ENCODE results near the gene GPR31. TPM values are rescaled to one million over a fixed set of nuclear protein-coding genes. Genes with fewer than 3 reads are reported as not detected.

Gene GPR31
- total RNA-seq, 1 experiment from 2014 or later, result not detected

DNA sequence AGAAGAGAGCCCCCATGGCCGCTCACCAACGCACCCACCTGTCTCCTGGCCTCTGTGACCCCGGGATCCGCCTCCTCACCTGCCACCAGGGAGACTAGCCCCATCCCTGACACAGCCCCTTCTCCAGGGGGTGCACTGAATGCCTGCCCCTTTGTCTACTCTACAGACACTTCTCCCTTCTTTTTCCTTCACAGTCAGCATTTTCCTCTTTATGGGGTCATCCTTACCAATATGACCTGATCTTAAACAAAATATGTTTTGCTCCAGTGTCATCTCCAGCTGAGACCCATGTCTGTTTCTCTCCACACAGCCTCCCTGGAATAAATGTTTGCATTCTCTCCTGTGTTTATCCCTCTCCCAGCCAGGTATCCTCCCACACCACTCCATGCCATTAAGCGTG, 49.5 kb downstream of the GPR31 start:
- TF ChIP-seq, protein P1, sequence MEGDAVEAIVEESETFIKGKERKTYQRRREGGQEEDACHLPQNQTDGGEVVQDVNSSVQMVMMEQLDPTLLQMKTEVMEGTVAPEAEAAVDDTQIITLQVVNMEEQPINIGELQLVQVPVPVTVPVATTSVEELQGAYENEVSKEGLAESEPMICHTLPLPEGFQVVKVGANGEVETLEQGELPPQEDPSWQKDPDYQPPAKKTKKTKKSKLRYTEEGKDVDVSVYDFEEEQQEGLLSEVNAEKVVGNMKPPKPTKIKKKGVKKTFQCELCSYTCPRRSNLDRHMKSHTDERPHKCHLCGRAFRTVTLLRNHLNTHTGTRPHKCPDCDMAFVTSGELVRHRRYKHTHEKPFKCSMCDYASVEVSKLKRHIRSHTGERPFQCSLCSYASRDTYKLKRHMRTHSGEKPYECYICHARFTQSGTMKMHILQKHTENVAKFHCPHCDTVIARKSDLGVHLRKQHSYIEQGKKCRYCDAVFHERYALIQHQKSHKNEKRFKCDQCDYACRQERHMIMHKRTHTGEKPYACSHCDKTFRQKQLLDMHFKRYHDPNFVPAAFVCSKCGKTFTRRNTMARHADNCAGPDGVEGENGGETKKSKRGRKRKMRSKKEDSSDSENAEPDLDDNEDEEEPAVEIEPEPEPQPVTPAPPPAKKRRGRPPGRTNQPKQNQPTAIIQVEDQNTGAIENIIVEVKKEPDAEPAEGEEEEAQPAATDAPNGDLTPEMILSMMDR (conservative IDR thresholded peaks at IDR 0.05; ENCODE audit: low read depth, low read length), result no peak
- TF ChIP-seq EZH2 (IDR thresholded peaks at IDR 0.05; ENCODE audit: low read length, unreplicated experiment), result no peak
- TF ChIP-seq EZH2phosphoT487 (IDR thresholded peaks at IDR 0.05; ENCODE audit: borderline replicate concordance, low read length), result no peak
- Histone ChIP-seq H3K4me1 (ENCODE audit: insufficient read depth, low read length) (no peaks in the 10 kb centered on the region), H3K79me2 (ENCODE audit: low read length) (no peaks in the 10 kb centered on the region), H3K4me2 (ENCODE audit: low read length) (no peak overlapping the region), H3F3A (ENCODE audit: low read length, unreplicated experiment) (no peaks in the 10 kb centered on the region), H3K9me2 (replicated peaks; ENCODE audit: low read length) (no peaks in the 10 kb centered on the region), H3K27ac (ENCODE audit: low read length) (no peak overlapping the region), H3K36me3 (ENCODE audit: low read depth, low read length) (no peaks in the 10 kb centered on the region), H2AFZ (ENCODE audit: low read length) (no peak overlapping the region), H3K4me3 (ENCODE audit: low read length) (no peak overlapping the region), H3K27me3 (ENCODE audit: low read length) (peaks cover 50% of the 10 kb centered on the region), H3K9ac (ENCODE audit: low read length) (no peak overlapping the region), H4K20me1 (ENCODE audit: low read length) (no peaks in the 10 kb centered on the region), H3K9me3 (ENCODE audit: low read length) (no peaks in the 10 kb centered on the region)
- ChIA-PET POLR2A (ENCODE audit: unreplicated experiment) (no interaction called here), CTCF (no interaction called here)
- no TSS peak for BruUV-seq (replicated peaks)
- intact Hi-C loops (cut with micrococcal nuclease), result no loop called here
- ATAC-seq, result no peak
- no peak for DNase-seq

DNA sequence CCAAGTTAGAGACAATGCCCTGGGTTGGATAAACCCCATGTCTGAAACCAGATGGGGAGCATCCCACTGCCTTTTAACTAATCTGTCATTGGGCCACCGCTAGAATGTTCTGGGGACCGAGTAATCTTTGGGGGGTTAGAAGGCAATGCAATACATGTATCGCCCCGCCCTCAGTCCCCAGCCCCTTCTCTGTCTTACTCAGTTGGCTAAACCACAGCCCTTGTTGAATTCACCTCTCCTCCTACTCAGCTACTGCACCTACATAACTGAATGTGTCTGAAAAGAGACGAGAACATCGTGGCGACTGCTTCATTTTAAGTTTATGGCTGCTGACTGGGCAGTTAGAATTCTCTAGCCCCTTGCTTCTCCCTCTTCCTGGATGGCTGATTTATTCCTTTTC, 50.0 kb downstream of the GPR31 start:
- Histone ChIP-seq H4K20me1 (ENCODE audit: low read length) (no peaks in the 10 kb centered on the region), H3K4me2 (ENCODE audit: low read length) (no peak overlapping the region), H3K4me1 (ENCODE audit: insufficient read depth, low read length) (no peaks in the 10 kb centered on the region), H3K4me3 (ENCODE audit: low read length) (no peak overlapping the region), H3K9ac (ENCODE audit: low read length) (no peak overlapping the region), H2AFZ (ENCODE audit: low read length) (no peak overlapping the region), H3K9me2 (replicated peaks; ENCODE audit: low read length) (no peaks in the 10 kb centered on the region), H3K9me3 (ENCODE audit: low read length) (no peaks in the 10 kb centered on the region), H3K79me2 (ENCODE audit: low read length) (no peaks in the 10 kb centered on the region), H3K27me3 (ENCODE audit: low read length) (peaks cover 48% of the 10 kb centered on the region), H3K27ac (ENCODE audit: low read length) (no peak overlapping the region), H3K36me3 (ENCODE audit: low read depth, low read length) (no peaks in the 10 kb centered on the region), H3F3A (ENCODE audit: low read length, unreplicated experiment) (no peaks in the 10 kb centered on the region)
- DNase-seq, result no peak
- POLR2A ChIA-PET (ENCODE audit: unreplicated experiment), result no interaction called here
- TF ChIP-seq, protein P1 (conservative IDR thresholded peaks at IDR 0.05; ENCODE audit: low read depth, low read length), result no peak
- TF ChIP-seq EZH2phosphoT487 (IDR thresholded peaks at IDR 0.05; ENCODE audit: borderline replicate concordance, low read length), result no peak
- no peak for TF ChIP-seq EZH2 (IDR thresholded peaks at IDR 0.05; ENCODE audit: low read length, unreplicated experiment)
- BruUV-seq (replicated peaks), result no TSS peak
- intact Hi-C loops (cut with micrococcal nuclease), result no loop called here
- CTCF ChIA-PET, result no interaction called here
- no peak for ATAC-seq

DNA sequence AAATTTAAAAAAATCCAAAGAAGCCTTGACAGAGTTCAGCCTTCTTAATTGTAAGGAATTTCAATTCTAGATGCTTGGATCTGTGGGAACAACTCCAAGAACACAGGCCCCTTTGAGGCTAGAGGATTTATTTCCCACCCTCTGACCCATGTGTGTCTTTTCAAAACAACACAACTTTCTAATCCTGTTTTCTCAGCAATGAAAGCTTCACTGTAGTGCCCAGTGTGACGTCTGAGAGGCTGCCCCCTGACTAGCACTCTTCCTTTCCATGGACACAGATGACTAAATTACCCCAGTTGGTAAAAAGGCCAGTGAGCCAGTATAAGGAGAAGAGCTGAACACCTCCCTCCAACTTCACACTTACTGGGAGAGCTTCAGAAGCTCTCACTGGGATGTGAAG, 51.4 kb downstream of the GPR31 start:
- H3K27ac ChIP-seq (ENCODE audit: low read length), result no peak overlapping the region
- ChIA-PET POLR2A (ENCODE audit: unreplicated experiment) (no interaction called here), CTCF (no interaction called here)
- no peak overlapping the region for H3K4me2 ChIP-seq (ENCODE audit: low read length)
- intact Hi-C loops (cut with micrococcal nuclease), result no loop called here
- TF ChIP-seq EZH2phosphoT487 (IDR thresholded peaks at IDR 0.05; ENCODE audit: borderline replicate concordance, low read length) (no peak), EZH2 (IDR thresholded peaks at IDR 0.05; ENCODE audit: low read length, unreplicated experiment) (no peak)
- TF ChIP-seq, protein P1 (conservative IDR thresholded peaks at IDR 0.05; ENCODE audit: low read depth, low read length), result no peak
- no peaks in the 10 kb centered on the region for H3K9me2 ChIP-seq (replicated peaks; ENCODE audit: low read length)
- BruUV-seq (replicated peaks), result no TSS peak
- H3K27me3 ChIP-seq (ENCODE audit: low read length), result peaks cover 37% of the 10 kb centered on the region
- no peak overlapping the region for H3K4me3 ChIP-seq (ENCODE audit: low read length)
- ATAC-seq (no peak), DNase-seq (no peak)
- H3K36me3 ChIP-seq (ENCODE audit: low read depth, low read length), result no peaks in the 10 kb centered on the region
- H3K9ac ChIP-seq (ENCODE audit: low read length), result no peak overlapping the region
- H3K4me1 ChIP-seq (ENCODE audit: insufficient read depth, low read length), result no peaks in the 10 kb centered on the region
- no peaks in the 10 kb centered on the region for H3F3A ChIP-seq (ENCODE audit: low read length, unreplicated experiment)
- no peaks in the 10 kb centered on the region for H3K79me2 ChIP-seq (ENCODE audit: low read length)
- no peaks in the 10 kb centered on the region for H3K9me3 ChIP-seq (ENCODE audit: low read length)
- H2AFZ ChIP-seq (ENCODE audit: low read length), result no peak overlapping the region
- no peaks in the 10 kb centered on the region for H4K20me1 ChIP-seq (ENCODE audit: low read length)

Other genes with a start within 250 kb of the GPR31 start
- 51.8 and 77.4 TPM in 2 replicates for gene RNASET2, start 201.4 kb downstream of the GPR31 start, total RNA-seq (2014; rRNA removed)
- 11.8 and 15.2 TPM in 2 replicates for gene CEP43, start 158.6 kb downstream of the GPR31 start, total RNA-seq (2014; rRNA removed)
- not detected in 2 replicates for gene CCR6, start 34.9 kb downstream of the GPR31 start, total RNA-seq (2014; rRNA removed)
- gene UNC93A, start 133.3 kb upstream of the GPR31 start, total RNA-seq (2014; rRNA removed), result not detected in 2 replicates
- not detected in 2 replicates for gene TTLL2, start 167.1 kb upstream of the GPR31 start, total RNA-seq (2014; rRNA removed)